VCaP (cell line): ENCODE data around the gene IVD.

Experiments used
- H3K27ac ChIP-seq: fragments of 450-650 bp; 2 replicates; pipeline ENCODE4 v1.5.1; 2017
- TF ChIP-seq, protein P1 (sequence below): fragments of 450-650 bp; conservative IDR thresholded peaks from 2 replicates; pipeline ENCODE4 v1.5.1; 2017; ENCODE audit warnings: mild to moderate bottlenecking, moderate library complexity

The IVD gene

DNA sequence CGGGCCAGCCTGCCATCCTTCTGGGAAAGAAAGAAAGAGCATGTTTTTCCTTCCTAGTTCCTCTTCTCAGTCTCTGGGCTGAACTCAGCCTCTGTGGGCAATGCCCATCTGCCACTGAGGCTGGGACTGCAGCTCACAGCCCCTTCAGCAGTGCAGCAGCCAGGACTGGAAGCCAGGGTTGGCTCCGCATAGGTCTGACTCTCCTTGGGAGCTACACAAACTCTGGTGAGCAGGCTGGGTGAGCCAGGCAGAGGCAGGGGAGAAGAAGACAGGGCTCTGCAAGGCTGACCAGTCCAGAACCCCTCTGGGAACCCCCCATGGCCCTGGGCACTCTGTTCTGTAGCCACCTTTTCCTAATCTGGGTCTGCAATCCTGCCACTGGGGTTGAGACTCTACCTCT lies 44.0 kb upstream of the IVD start:
- TF ChIP-seq, protein P1, sequence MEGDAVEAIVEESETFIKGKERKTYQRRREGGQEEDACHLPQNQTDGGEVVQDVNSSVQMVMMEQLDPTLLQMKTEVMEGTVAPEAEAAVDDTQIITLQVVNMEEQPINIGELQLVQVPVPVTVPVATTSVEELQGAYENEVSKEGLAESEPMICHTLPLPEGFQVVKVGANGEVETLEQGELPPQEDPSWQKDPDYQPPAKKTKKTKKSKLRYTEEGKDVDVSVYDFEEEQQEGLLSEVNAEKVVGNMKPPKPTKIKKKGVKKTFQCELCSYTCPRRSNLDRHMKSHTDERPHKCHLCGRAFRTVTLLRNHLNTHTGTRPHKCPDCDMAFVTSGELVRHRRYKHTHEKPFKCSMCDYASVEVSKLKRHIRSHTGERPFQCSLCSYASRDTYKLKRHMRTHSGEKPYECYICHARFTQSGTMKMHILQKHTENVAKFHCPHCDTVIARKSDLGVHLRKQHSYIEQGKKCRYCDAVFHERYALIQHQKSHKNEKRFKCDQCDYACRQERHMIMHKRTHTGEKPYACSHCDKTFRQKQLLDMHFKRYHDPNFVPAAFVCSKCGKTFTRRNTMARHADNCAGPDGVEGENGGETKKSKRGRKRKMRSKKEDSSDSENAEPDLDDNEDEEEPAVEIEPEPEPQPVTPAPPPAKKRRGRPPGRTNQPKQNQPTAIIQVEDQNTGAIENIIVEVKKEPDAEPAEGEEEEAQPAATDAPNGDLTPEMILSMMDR: no peak

DNA sequence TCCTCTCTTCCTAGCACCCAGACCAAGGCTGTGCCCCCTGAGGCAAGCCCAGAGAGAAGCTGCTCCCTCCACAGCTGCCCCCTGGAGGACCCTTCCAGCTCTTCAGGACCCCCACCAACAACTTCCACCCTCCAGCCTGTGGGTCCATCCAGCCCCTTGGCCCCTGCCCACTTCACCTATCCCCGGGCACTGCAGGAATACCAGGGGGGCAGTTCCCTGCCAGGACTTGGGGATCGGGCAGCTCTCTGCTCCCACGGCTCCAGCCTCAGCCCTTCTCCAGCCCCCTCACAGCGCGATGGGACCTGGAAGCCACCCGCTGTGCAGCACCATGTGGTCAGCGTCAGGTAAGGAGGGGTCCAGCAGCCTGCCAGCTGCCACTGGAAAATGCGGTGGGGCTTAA lies 42.0 kb upstream of the IVD start:
- H3K27ac ChIP-seq: no peak overlapping the region
- TF ChIP-seq, protein P1: no peak

More for the DNA sequence above, 44.0 kb upstream of the IVD start:
- H3K27ac ChIP-seq: no peak overlapping the region

DNA sequence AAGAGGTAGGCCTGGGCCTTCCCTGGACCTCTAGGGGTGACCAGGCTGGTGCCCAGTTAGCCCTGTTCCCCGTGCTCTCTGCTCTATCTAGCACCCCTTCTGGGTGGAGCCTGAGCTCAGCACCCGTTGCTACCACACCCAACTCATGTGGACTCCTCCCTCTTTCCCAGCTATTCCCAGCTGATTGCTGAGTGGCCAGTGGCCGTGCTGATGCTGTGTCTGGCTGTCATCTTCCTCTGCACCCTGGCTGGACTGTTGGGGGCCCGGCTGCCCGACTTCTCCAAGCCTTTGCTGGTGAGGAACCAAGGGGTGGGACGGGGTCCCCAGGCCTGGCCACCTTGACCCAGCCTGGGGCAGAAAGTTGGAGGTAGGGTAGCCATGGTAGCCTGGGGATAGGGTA lies 41.3 kb upstream of the IVD start:
- H3K27ac ChIP-seq: no peak overlapping the region
- TF ChIP-seq, protein P1: no peak

DNA sequence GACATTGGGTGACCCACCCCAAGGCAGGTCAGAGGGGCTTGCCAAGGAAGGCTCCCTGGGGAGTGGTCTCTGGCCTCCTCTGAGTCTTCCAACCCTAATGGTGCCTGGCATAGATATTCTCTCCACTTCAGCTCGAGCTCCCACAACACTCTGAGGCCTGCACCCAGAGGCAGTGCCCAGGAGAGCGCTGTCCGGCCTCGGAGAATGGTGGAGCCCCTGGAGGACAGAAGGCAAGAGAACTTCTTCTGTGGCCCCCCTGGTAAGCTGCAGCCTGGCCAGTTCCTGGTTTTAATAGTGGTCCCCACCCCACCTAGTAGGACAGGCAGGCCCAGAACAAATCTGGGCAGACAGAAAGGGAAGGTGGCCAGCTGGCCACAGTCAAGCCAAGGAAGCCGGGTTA lies 40.6 kb upstream of the IVD start:
- TF ChIP-seq, protein P1: no peak
- no peak overlapping the region for H3K27ac ChIP-seq

DNA sequence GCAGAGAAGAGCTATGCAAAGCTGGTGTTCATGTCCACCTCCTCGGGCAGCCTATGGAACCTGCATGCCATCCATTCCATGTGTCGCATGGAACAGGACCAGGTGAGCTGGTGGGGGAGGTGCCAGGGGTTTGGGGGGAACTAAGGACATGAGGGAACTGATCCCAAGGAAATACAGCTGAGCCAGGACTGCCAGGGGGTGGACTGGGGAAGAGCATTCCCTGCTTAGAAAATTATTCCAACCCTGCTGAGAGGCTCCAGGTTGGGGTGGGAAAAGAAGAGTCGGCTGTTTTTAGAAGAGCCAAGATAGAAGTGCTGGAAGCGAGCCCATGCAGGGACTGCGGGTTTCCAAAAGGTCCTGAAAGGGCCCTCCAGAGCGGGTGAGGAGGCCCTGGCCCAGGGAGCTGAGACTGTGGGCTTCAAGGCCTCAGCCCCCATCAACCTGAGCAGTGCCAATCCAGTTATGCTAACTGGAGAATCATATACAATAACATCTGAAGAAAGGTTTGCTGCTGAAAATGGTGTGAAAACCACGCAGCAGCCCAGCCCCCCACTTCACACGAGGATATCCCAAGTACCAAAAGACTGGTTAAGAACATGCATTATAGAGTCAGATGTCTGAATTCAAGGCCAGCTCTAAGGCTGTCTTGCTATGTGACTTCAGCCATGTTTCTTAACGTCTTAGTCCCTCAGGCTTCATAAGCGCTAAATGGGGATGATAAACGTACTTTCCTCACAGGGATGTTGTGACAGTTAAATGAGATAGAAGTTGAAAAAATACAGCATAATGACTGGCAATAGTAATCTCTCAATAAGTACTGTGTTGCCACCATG lies 39.8 kb upstream of the IVD start:
- TF ChIP-seq, protein P1: no peak
- H3K27ac ChIP-seq: no peak overlapping the region

DNA sequence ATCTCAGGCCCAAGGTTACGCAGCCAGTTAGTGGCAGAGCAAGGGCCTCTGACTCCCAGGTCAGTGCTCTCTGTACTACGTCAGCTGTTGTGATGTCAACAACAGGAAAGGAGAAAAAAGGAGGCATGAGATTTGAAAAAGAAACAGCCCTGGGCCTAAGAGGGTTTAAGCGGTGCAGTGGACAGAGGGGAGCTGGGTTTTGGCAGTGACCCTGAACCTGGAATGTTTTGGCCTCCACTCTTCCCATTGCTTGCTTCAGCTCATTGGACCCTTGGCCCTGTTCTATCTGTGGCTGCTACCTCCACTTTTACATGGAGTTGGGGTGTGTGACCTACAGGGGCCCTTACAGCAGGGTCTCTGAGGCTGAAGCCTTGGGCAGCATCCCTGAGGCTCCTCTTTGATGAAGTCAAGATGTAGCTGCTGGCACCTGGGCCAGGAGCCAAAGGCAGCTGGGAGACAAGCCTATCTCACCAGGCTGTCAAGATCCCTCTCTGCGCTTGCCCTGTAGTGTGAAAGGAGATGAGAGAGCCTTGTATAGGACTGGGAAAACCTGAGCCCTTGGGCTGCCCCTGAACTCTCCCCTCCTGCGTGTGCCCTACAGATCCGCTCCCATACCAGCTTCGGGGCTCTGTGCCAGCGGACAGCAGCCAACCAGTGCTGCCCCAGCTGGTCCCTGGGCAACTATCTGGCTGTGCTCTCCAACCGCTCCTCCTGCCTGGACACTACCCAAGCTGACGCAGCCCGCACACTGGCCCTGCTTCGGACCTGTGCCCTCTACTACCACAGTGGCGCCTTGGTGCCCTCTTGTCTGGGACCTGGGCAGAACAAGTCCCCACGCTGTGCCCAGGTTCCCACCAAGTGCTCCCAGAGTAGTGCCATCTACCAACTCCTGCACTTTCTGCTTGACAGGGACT lies 38.9 kb upstream of the IVD start:
- TF ChIP-seq, protein P1: no peak
- peak overlapping the region; percentile 52 for H3K27ac ChIP-seq

DNA sequence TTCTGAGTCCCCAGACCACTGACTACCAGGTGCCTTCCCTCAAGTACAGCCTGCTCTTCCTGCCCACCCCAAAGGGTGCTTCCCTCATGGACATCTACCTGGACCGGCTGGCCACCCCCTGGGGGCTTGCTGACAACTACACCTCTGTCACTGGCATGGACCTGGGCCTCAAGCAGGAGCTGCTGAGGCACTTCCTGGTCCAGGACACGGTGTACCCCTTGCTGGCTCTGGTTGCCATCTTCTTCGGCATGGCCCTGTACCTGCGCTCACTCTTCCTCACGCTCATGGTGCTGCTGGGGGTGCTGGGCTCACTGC lies 38.3 kb upstream of the IVD start:
- TF ChIP-seq, protein P1: no peak
- peak overlapping the region; percentile 52 for H3K27ac ChIP-seq
